GM21381 (cell line): ENCODE data around the gene IQGAP2.
"Not testable (repeated sequence)": the region's sequence is repeated elsewhere in the genome, so short reads cannot be mapped to it uniquely, and the experiment has no call there.

ENCODE experiments used
- ATAC-seq: cut with Tn5 transposase; IDR thresholded peaks from one replicate; pipeline ENCODE4 v1.9.1; 2021; ENCODE audit warnings: mild to moderate bottlenecking, moderate library complexity; ENCODE audit not compliant: unreplicated experiment

Gene IQGAP2

GRCh38 chr5:76642390-76643040 is 239.4 kb downstream of the IQGAP2 start:
- ATAC-seq: no peak

DNA sequence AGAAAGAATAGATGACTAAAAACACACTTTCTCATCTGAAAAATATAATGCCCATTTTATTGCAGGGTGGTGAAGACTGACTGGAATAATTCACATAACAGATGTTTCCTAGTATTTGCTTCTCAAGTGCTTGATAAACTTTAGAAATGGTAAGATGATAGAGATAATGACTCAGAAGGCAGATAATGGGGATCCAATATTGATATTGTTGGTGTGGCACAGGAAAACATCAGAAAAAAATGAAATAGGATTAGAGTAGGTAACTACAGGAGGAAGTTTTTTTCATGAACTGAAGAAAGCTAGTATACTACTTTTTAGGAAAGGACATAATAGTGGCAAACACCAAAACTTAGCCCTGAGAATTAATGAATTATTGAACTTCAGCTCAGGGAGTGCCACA is 240.3 kb downstream of the IQGAP2 start:
- no peak for ATAC-seq

DNA sequence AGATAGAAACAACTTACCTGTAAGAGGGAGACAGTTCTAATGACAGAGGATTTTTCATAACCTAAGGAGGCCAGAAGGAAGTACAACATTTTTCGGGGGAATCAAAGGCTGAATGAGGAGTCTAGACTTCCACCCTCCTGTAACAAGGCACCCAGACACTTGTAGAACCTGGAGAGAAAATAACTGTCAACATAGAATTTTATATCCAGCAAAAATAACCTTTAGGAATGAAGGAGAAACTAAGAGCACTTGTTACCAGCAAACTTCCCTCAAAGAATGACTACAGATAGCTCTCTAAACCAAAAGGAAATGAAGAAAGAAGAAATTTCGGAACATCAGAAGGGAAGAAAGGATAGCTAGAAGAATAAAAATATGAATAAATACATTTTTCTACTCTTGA is 246.1 kb downstream of the IQGAP2 start:
- no peak for ATAC-seq

- ATAC-seq: no peak
These were observed 249.8 kb downstream of the IQGAP2 start for GRCh38 chr5:76652809-76653414.

DNA sequence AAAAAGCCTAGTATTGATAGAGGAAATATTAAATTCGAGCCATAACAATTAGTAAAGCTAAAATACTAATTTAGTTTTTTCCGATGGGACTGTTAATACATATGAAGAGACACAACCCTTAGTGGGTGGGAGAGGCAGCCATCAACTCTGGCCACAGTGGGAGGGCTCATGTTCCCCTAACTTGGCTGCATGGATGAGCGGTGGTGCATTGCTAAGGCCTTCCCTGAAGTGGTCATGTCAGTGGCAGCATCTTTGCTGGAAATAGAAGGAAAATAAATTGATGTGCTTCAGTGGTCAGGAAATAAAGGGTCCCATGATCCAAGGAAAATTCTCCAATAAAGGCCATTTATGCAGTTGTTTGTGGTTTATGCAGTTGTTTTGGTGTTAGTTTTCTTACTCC is 254.0 kb downstream of the IQGAP2 start:
- ATAC-seq: no peak

GRCh38 chr5:76657683-76658311 is 254.7 kb downstream of the IQGAP2 start:
- no peak for ATAC-seq

- no peak for ATAC-seq
These were observed 257.3 kb downstream of the IQGAP2 start for GRCh38 chr5:76660360-76660759.

- ATAC-seq: no peak
These were observed 259.4 kb downstream of the IQGAP2 start for GRCh38 chr5:76662521-76662920.

- ATAC-seq: no peak
These were observed 260.5 kb downstream of the IQGAP2 start for GRCh38 chr5:76663573-76663972.

DNA sequence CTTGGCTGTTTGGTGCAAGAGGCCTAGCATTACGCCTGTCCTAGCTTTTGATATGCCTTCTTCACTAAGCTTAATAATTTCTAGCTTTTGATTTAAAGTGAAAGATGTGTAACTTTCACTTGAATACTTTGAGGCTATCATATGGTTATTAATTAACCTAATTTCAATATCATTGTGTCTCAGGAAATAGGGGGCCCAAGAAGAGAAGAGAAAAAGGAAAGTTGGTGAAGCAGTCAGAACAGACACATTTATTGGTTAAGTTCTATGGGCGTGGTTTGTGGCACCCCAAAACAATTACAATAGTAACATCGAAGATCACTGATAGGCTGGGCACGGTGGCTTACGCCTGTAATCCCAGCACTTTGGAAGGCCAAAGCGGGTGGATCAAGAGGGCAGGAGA is 261.0 kb downstream of the IQGAP2 start:
- no peak for ATAC-seq

DNA sequence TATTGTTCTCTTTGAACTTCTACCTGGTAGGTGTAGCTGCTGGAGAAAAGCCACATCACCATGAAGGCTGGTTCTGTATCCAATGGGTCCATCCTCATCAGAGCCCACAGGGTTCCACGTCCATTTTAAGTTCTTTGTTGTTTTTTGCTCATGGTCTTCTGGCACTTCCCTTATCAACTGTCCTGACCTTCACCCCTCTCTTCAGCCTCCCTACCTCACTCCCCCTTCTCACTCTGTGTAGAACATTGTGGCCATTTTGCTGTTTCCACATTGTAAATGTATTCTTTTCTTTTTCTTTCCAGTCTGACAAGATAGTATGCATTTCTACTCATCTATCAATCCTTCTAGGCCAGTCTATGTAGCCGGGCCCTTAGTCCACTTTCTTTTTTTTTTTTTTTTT is 264.4 kb downstream of the IQGAP2 start:
- ATAC-seq: no peak

- ATAC-seq: no peak
These were observed 266.2 kb downstream of the IQGAP2 start for GRCh38 chr5:76669245-76669644.

DNA sequence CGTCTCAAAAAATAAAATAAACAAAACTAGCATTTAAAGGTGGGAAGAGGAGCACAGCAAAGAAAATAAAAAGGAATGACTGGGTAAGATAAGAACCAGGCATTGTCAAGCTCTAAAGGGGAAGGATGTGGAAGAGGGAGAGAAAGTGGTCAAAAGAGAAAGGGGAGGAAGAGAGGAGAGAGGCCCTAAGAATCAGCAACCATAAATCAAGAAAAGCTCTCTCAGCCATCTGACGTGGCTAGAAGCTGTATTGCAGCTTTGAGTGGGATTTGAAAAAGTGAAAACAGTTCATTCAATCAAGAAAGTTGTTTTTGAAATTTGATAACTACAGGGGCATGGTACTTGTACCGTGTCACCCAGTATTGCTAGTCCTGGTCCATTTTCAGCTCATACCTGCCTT is 267.4 kb downstream of the IQGAP2 start:
- no peak for ATAC-seq

DNA sequence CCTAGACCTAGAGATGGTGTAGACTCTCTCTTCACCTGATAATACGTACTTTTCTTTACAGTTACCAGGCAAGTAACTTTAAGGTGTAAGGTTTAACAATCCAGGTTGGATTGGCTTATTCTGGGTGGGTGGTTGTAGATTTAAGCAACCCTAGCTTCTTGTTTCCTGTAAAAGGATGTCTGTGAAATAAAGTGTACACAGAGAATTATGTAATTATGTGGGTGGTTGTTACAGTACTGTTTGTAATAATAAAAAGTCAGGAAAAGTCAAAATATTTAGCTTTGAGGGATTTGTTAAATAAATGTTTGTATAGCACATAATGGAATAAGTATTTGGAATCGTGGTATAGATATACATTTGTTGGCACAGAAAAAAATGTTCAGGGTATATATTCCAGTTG is 269.2 kb downstream of the IQGAP2 start:
- no peak for ATAC-seq

- no peak for ATAC-seq
These were observed 270.0 kb downstream of the IQGAP2 start for GRCh38 chr5:76673125-76673524.

GRCh38 chr5:76674330-76675066 is 271.4 kb downstream of the IQGAP2 start:
- ATAC-seq: no peak

- no peak for ATAC-seq
These were observed 272.3 kb downstream of the IQGAP2 start for GRCh38 chr5:76675364-76675763.

- ATAC-seq: no peak
These were observed 274.9 kb downstream of the IQGAP2 start for GRCh38 chr5:76677849-76678472.

- no peak for ATAC-seq
These were observed 276.1 kb downstream of the IQGAP2 start for GRCh38 chr5:76679231-76679630.

- not testable (repeated sequence) for ATAC-seq
These were observed 277.7 kb downstream of the IQGAP2 start for GRCh38 chr5:76680826-76681225.

DNA sequence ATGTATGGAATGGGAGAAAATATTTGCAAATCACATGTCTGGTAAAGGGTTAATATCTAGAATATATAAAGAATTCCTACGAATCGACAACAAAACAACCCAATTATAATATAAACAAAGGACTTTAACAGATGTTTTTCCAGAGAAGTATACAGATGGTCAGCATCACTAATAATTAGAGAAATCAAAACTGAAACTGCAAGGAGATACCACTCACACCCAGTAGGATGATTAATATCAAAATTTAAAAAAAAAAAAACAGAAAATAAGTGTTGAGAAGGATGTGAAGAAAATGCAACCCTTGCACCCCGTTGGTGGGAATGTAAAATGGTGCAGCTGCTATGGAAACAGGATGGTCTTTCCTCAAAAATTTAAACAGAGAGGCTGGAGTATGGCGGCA is 278.2 kb downstream of the IQGAP2 start:
- ATAC-seq: no peak
